Adrenal gland (tissue), 5 donors: Measurements from ENCODE around the gene ENOX1.

Experiments used
- POLR2A ChIP-seq, 2 donors: fragments of 450-650 bp; IDR thresholded peaks; one replicate each; pipeline ENCODE4 v1.6.1; 2017; ENCODE audit warnings: antibody characterized with exemption in 2 of 2, mild to moderate bottlenecking in 2 of 2, moderate library complexity in 1 of 2
- TF ChIP-seq, protein P1 (sequence below), 6 experiments: fragments of 450-650 bp in 4 of 6; fragments of 200-600 bp in 2 of 6; sonication (generic) in 1 of 6; IDR thresholded peaks; 1 replicate in 5 of 6; 2 replicates in 1 of 6; pipeline versions ENCODE4 v1.5.1 to v1.8.0; 2016 to 2021; ENCODE audit warnings: antibody characterized with exemption in 6 of 6, mild to moderate bottlenecking in 2 of 6, moderate library complexity in 1 of 6
- donor health status: DM: no; HTN: no; CAD: no.

DNA sequence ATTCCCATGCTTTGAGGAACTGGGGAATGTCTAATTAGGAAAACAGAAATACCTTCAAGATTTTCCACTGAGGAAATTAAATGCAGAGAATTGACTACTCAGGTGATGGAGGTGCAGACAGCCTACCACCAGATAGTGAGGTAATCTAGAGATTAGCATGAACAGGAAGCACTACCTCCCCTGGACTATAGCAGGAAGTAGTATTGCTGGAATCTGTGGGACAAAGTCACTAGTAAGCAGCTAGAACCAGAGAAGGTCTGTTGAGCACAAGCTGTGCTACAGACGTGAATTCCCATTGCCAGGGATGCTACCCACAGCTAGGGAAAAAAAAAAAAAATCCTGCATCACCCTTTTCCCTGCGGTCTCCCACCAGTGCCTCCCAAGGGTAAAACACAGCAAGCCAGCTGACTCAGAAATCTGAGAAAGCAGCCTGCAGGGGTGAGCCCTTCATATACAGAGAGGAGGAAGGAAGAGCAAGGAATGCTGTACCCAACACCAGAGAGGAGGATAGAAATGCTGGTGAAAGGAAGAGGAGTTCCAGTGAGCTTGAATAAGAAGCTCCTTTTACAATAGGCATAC lies 10.2 kb downstream of the ENOX1 start:
- TF ChIP-seq, protein P1, sequence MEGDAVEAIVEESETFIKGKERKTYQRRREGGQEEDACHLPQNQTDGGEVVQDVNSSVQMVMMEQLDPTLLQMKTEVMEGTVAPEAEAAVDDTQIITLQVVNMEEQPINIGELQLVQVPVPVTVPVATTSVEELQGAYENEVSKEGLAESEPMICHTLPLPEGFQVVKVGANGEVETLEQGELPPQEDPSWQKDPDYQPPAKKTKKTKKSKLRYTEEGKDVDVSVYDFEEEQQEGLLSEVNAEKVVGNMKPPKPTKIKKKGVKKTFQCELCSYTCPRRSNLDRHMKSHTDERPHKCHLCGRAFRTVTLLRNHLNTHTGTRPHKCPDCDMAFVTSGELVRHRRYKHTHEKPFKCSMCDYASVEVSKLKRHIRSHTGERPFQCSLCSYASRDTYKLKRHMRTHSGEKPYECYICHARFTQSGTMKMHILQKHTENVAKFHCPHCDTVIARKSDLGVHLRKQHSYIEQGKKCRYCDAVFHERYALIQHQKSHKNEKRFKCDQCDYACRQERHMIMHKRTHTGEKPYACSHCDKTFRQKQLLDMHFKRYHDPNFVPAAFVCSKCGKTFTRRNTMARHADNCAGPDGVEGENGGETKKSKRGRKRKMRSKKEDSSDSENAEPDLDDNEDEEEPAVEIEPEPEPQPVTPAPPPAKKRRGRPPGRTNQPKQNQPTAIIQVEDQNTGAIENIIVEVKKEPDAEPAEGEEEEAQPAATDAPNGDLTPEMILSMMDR (IDR thresholded peaks at IDR 0.05), result no peak
- TF ChIP-seq POLR2A (IDR thresholded peaks at IDR 0.05), result no peak
